ENCODE data around the gene TXNDC5.

TXNDC5 gene

GRCh38 chr6:7879980-7880717 lies 30.4 kb downstream of the TXNDC5 start:
- Histone ChIP-seq H3K27me3 (replicated peaks; ENCODE audit: control insufficient read depth, insufficient read depth, low read length, poor library complexity, severe bottlenecking) (no peaks in the 10 kb centered on the region), H3K9me3 (ENCODE audit: control insufficient read depth, low read length) (no peaks in the 10 kb centered on the region), H3K36me3 (ENCODE audit: control insufficient read depth, insufficient read depth, low read length) (peaks cover 25% of the 10 kb centered on the region), H3K4me1 (ENCODE audit: control insufficient read depth, insufficient read depth, low read length, poor library complexity, severe bottlenecking) (no peaks in the 10 kb centered on the region), H3K4me3 (ENCODE audit: insufficient read depth, low read depth, low read length, poor library complexity, severe bottlenecking) (no peak overlapping the region), H3K27ac (ENCODE audit: insufficient read depth, low read length, poor library complexity, severe bottlenecking) (no peak overlapping the region)
- no peak for DNase-seq

- Histone ChIP-seq H3K27ac (ENCODE audit: insufficient read depth, low read length, poor library complexity, severe bottlenecking) (no peak overlapping the region), H3K27me3 (replicated peaks; ENCODE audit: control insufficient read depth, insufficient read depth, low read length, poor library complexity, severe bottlenecking) (no peaks in the 10 kb centered on the region), H3K4me3 (ENCODE audit: insufficient read depth, low read depth, low read length, poor library complexity, severe bottlenecking) (no peak overlapping the region), H3K9me3 (ENCODE audit: control insufficient read depth, low read length) (no peaks in the 10 kb centered on the region), H3K36me3 (ENCODE audit: control insufficient read depth, insufficient read depth, low read length) (peaks cover 21% of the 10 kb centered on the region), H3K4me1 (ENCODE audit: control insufficient read depth, insufficient read depth, low read length, poor library complexity, severe bottlenecking) (no peaks in the 10 kb centered on the region)
- no peak for DNase-seq
Measured at GRCh38 chr6:7879579-7879978, 31.0 kb downstream of the TXNDC5 start.

- H3K36me3 ChIP-seq (ENCODE audit: control insufficient read depth, insufficient read depth, low read length) = peaks cover 19% of the 10 kb centered on the region
Measured at GRCh38 chr6:7879043-7879442, 31.5 kb downstream of the TXNDC5 start.

GRCh38 chr6:7878401-7878964 lies 32.1 kb downstream of the TXNDC5 start:
- Histone ChIP-seq H3K36me3 (ENCODE audit: control insufficient read depth, insufficient read depth, low read length) (peaks cover 14% of the 10 kb centered on the region), H3K9me3 (ENCODE audit: control insufficient read depth, low read length) (no peaks in the 10 kb centered on the region), H3K27ac (ENCODE audit: insufficient read depth, low read length, poor library complexity, severe bottlenecking) (no peak overlapping the region), H3K4me3 (ENCODE audit: insufficient read depth, low read depth, low read length, poor library complexity, severe bottlenecking) (no peak overlapping the region), H3K27me3 (replicated peaks; ENCODE audit: control insufficient read depth, insufficient read depth, low read length, poor library complexity, severe bottlenecking) (no peaks in the 10 kb centered on the region), H3K4me1 (ENCODE audit: control insufficient read depth, insufficient read depth, low read length, poor library complexity, severe bottlenecking) (no peaks in the 10 kb centered on the region)
- no peak for DNase-seq

More at GRCh38 chr6:7879043-7879442, 31.5 kb downstream of the TXNDC5 start:
- no peaks in the 10 kb centered on the region for H3K27me3 ChIP-seq (replicated peaks; ENCODE audit: control insufficient read depth, insufficient read depth, low read length, poor library complexity, severe bottlenecking)
- H3K4me1 ChIP-seq (ENCODE audit: control insufficient read depth, insufficient read depth, low read length, poor library complexity, severe bottlenecking) = no peaks in the 10 kb centered on the region
- H3K4me3 ChIP-seq (ENCODE audit: insufficient read depth, low read depth, low read length, poor library complexity, severe bottlenecking) = no peak overlapping the region
- H3K9me3 ChIP-seq (ENCODE audit: control insufficient read depth, low read length) = no peaks in the 10 kb centered on the region
- DNase-seq = no peak
- H3K27ac ChIP-seq (ENCODE audit: insufficient read depth, low read length, poor library complexity, severe bottlenecking) = no peak overlapping the region

GRCh38 chr6:7868926-7869325 lies 41.7 kb downstream of the TXNDC5 start:
- no peaks in the 10 kb centered on the region for H3K9me3 ChIP-seq (ENCODE audit: control insufficient read depth, low read length)
- DNase-seq = no peak
- no peak overlapping the region for H3K27ac ChIP-seq (ENCODE audit: insufficient read depth, low read length, poor library complexity, severe bottlenecking)
- H3K27me3 ChIP-seq (replicated peaks; ENCODE audit: control insufficient read depth, insufficient read depth, low read length, poor library complexity, severe bottlenecking) = no peaks in the 10 kb centered on the region
- no peaks in the 10 kb centered on the region for H3K4me1 ChIP-seq (ENCODE audit: control insufficient read depth, insufficient read depth, low read length, poor library complexity, severe bottlenecking)
- no peak overlapping the region for H3K4me3 ChIP-seq (ENCODE audit: insufficient read depth, low read depth, low read length, poor library complexity, severe bottlenecking)
- no peaks in the 10 kb centered on the region for H3K36me3 ChIP-seq (ENCODE audit: control insufficient read depth, insufficient read depth, low read length)

GRCh38 chr6:7866526-7866925 lies 44.1 kb downstream of the TXNDC5 start:
- H3K27me3 ChIP-seq (replicated peaks; ENCODE audit: control insufficient read depth, insufficient read depth, low read length, poor library complexity, severe bottlenecking) = no peaks in the 10 kb centered on the region
- no peak overlapping the region for H3K27ac ChIP-seq (ENCODE audit: insufficient read depth, low read length, poor library complexity, severe bottlenecking)
- no peak for DNase-seq
- no peaks in the 10 kb centered on the region for H3K4me1 ChIP-seq (ENCODE audit: control insufficient read depth, insufficient read depth, low read length, poor library complexity, severe bottlenecking)
- no peaks in the 10 kb centered on the region for H3K9me3 ChIP-seq (ENCODE audit: control insufficient read depth, low read length)
- no peak overlapping the region for H3K4me3 ChIP-seq (ENCODE audit: insufficient read depth, low read depth, low read length, poor library complexity, severe bottlenecking)
- no peaks in the 10 kb centered on the region for H3K36me3 ChIP-seq (ENCODE audit: control insufficient read depth, insufficient read depth, low read length)

GRCh38 chr6:7865781-7866180 lies 44.8 kb downstream of the TXNDC5 start:
- no peak overlapping the region for H3K4me3 ChIP-seq (ENCODE audit: insufficient read depth, low read depth, low read length, poor library complexity, severe bottlenecking)
- DNase-seq = no peak
- H3K9me3 ChIP-seq (ENCODE audit: control insufficient read depth, low read length) = no peaks in the 10 kb centered on the region
- no peaks in the 10 kb centered on the region for H3K27me3 ChIP-seq (replicated peaks; ENCODE audit: control insufficient read depth, insufficient read depth, low read length, poor library complexity, severe bottlenecking)
- no peaks in the 10 kb centered on the region for H3K36me3 ChIP-seq (ENCODE audit: control insufficient read depth, insufficient read depth, low read length)
- no peaks in the 10 kb centered on the region for H3K4me1 ChIP-seq (ENCODE audit: control insufficient read depth, insufficient read depth, low read length, poor library complexity, severe bottlenecking)
- H3K27ac ChIP-seq (ENCODE audit: insufficient read depth, low read length, poor library complexity, severe bottlenecking) = no peak overlapping the region

GRCh38 chr6:7859591-7859990 lies 51.0 kb downstream of the TXNDC5 start:
- H3K36me3 ChIP-seq (ENCODE audit: control insufficient read depth, insufficient read depth, low read length) = no peaks in the 10 kb centered on the region
- no peaks in the 10 kb centered on the region for H3K9me3 ChIP-seq (ENCODE audit: control insufficient read depth, low read length)
- H3K4me3 ChIP-seq (ENCODE audit: insufficient read depth, low read depth, low read length, poor library complexity, severe bottlenecking) = no peak overlapping the region
- no peak for DNase-seq
- H3K27me3 ChIP-seq (replicated peaks; ENCODE audit: control insufficient read depth, insufficient read depth, low read length, poor library complexity, severe bottlenecking) = no peaks in the 10 kb centered on the region
- H3K27ac ChIP-seq (ENCODE audit: insufficient read depth, low read length, poor library complexity, severe bottlenecking) = no peak overlapping the region
- no peaks in the 10 kb centered on the region for H3K4me1 ChIP-seq (ENCODE audit: control insufficient read depth, insufficient read depth, low read length, poor library complexity, severe bottlenecking)

GRCh38 chr6:7851780-7852179 lies 58.8 kb downstream of the TXNDC5 start:
- no peaks in the 10 kb centered on the region for H3K27me3 ChIP-seq (replicated peaks; ENCODE audit: control insufficient read depth, insufficient read depth, low read length, poor library complexity, severe bottlenecking)
- H3K36me3 ChIP-seq (ENCODE audit: control insufficient read depth, insufficient read depth, low read length) = no peaks in the 10 kb centered on the region
- no peaks in the 10 kb centered on the region for H3K9me3 ChIP-seq (ENCODE audit: control insufficient read depth, low read length)
- H3K27ac ChIP-seq (ENCODE audit: insufficient read depth, low read length, poor library complexity, severe bottlenecking) = no peak overlapping the region
- H3K4me1 ChIP-seq (ENCODE audit: control insufficient read depth, insufficient read depth, low read length, poor library complexity, severe bottlenecking) = no peaks in the 10 kb centered on the region
- no peak overlapping the region for H3K4me3 ChIP-seq (ENCODE audit: insufficient read depth, low read depth, low read length, poor library complexity, severe bottlenecking)
- no peak for DNase-seq

- H3K27me3 ChIP-seq (replicated peaks; ENCODE audit: control insufficient read depth, insufficient read depth, low read length, poor library complexity, severe bottlenecking) = no peaks in the 10 kb centered on the region
- no peak overlapping the region for H3K27ac ChIP-seq (ENCODE audit: insufficient read depth, low read length, poor library complexity, severe bottlenecking)
- DNase-seq = no peak
- no peaks in the 10 kb centered on the region for H3K4me1 ChIP-seq (ENCODE audit: control insufficient read depth, insufficient read depth, low read length, poor library complexity, severe bottlenecking)
- H3K9me3 ChIP-seq (ENCODE audit: control insufficient read depth, low read length) = no peaks in the 10 kb centered on the region
- H3K4me3 ChIP-seq (ENCODE audit: insufficient read depth, low read depth, low read length, poor library complexity, severe bottlenecking) = no peak overlapping the region
- no peaks in the 10 kb centered on the region for H3K36me3 ChIP-seq (ENCODE audit: control insufficient read depth, insufficient read depth, low read length)
Measured at GRCh38 chr6:7848229-7848628, 62.4 kb downstream of the TXNDC5 start.

Data from effector memory CD4-positive, alpha-beta T cell (primary cell).